H1 (cell line): ENCODE measurements around the gene SERGEF. TPM values are rescaled to one million over a fixed set of nuclear protein-coding genes. Genes with fewer than 3 reads are reported as not detected.

Source experiments
- CTCF ChIA-PET: fragments of 300-600 bp; sonication (Branson Sonifier 250); formaldehyde crosslinking; loops from one replicate; lab custom pipeline; 2021; ENCODE audit not compliant: partially characterized antibody; lab: Charles Lee
- POLR2A ChIA-PET: fragments of 300-600 bp; sonication (Branson Sonifier 250); formaldehyde crosslinking; loops from one replicate; lab custom pipeline; 2021; ENCODE audit warnings: inconsistent platforms; ENCODE audit not compliant: partially characterized antibody; lab: Charles Lee
- DNase-seq, 2 experiments: peaks; one replicate each; pipeline versions ENCODE4 v3.0.0 to v3.0.0-alpha.2; 2010 to 2022; ENCODE audit warnings: low spot score in 2 of 2, low read depth in 1 of 2, mixed read lengths in 1 of 2
- FAIRE-seq: peaks from 2 replicates; lab custom pipeline; 2011; peaks lifted over from hg19 to GRCh38; lab: Jason Lieb, UNC
- H2AFZ ChIP-seq: 2 replicates; pipeline ENCODE4 v1.8.1; 2012; ENCODE audit warnings: low read length, inconsistent platforms
- H2AK5ac ChIP-seq: 2 replicates; pipeline ENCODE4 v1.6.1; 2013; ENCODE audit warnings: low read depth, low read length
- H2BK120ac ChIP-seq: replicated peaks from 2 replicates; pipeline ENCODE3; 2013; ENCODE audit warnings: low read depth, low read length, inconsistent platforms
- H2BK12ac ChIP-seq: 2 replicates; pipeline ENCODE4 v1.6.1; 2013; ENCODE audit warnings: low read depth, low read length
- H2BK15ac ChIP-seq: 2 replicates; pipeline ENCODE4 v1.6.1; 2013; ENCODE audit warnings: low read length
- H2BK20ac ChIP-seq: 2 replicates; pipeline ENCODE4 v1.6.1; 2013; ENCODE audit warnings: low read length
- H2BK5ac ChIP-seq: 2 replicates; pipeline ENCODE4 v1.6.1; 2013; ENCODE audit warnings: low read depth, low read length
- H3K14ac ChIP-seq: 2 replicates; pipeline ENCODE4 v1.6.1; 2013; ENCODE audit warnings: inconsistent platforms; ENCODE audit not compliant: insufficient read length
- H3K18ac ChIP-seq: 2 replicates; pipeline ENCODE4 v1.6.1; 2013; ENCODE audit warnings: low read length; ENCODE audit errors: extremely low read depth
- H3K23ac ChIP-seq: 2 replicates; pipeline ENCODE4 v1.6.1; 2013; ENCODE audit warnings: inconsistent platforms; ENCODE audit not compliant: insufficient read length
- H3K23me2 ChIP-seq: 2 replicates; pipeline ENCODE4 v1.6.1; 2013; ENCODE audit warnings: low read depth, low read length
- H3K27ac ChIP-seq: 2 replicates; pipeline ENCODE4 v1.6.1; 2011; ENCODE audit warnings: low read depth, low read length, inconsistent platforms
- H3K27me3 ChIP-seq, 4 experiments: replicated peaks in 1 of 4; 1 replicate in 1 of 4; 2 replicates in 3 of 4; pipeline versions ENCODE4 v1.6.1 to v1.8.1; 2011 to 2013; ENCODE audit warnings: low read length in 3 of 4, mild to moderate bottlenecking in 3 of 4, inconsistent platforms in 2 of 4, mixed read lengths in 2 of 4, moderate library complexity in 1 of 4; ENCODE audit not compliant: control insufficient read depth in 3 of 4, insufficient read depth in 3 of 4; ENCODE audit errors: extremely low read depth in 1 of 4
- H3K36me3 ChIP-seq, 4 experiments: 2 replicates each; pipeline versions ENCODE4 v1.6.1 to v1.8.1; 2011 to 2013; ENCODE audit warnings: mild to moderate bottlenecking in 4 of 4, low read length in 3 of 4, moderate library complexity in 2 of 4, control low read depth in 1 of 4, inconsistent platforms in 1 of 4; ENCODE audit not compliant: insufficient read depth in 4 of 4, control insufficient read depth in 2 of 4
- H3K4ac ChIP-seq: replicated peaks from 2 replicates; pipeline ENCODE3; 2013; ENCODE audit warnings: low read length, low read depth, mixed read lengths, inconsistent platforms; ENCODE audit not compliant: insufficient read length
- H3K4me1 ChIP-seq, 4 experiments: replicated peaks in 1 of 4; 1 replicate in 1 of 4; 2 replicates in 3 of 4; pipeline versions ENCODE4 v1.6.1 to v1.8.1; 2011 to 2013; ENCODE audit warnings: low read length in 3 of 4, inconsistent platforms in 2 of 4, mixed read lengths in 1 of 4; ENCODE audit not compliant: insufficient read depth in 4 of 4, control insufficient read depth in 3 of 4
- H3K4me2 ChIP-seq, 2 experiments: 2 replicates each; pipeline versions ENCODE4 v1.6.1 to v1.8.1; 2011 to 2013; ENCODE audit warnings: low read depth in 2 of 2, low read length in 2 of 2, control low read depth in 1 of 2, inconsistent platforms in 1 of 2, mild to moderate bottlenecking in 1 of 2; ENCODE audit not compliant: insufficient read depth in 1 of 2
- H3K4me3 ChIP-seq, 4 experiments: fragments of 200-600, 300-600 bp in 1 of 4; sonication (generic), shearing (Covaris generic), sonication (Bioruptor Twin) in 1 of 4; 2 replicates each; pipeline versions ENCODE4 v1.5.1 to v1.8.1; 2011 to 2016; ENCODE audit warnings: low read length in 4 of 4, low read depth in 3 of 4, control low read depth in 2 of 4, inconsistent platforms in 2 of 4, mild to moderate bottlenecking in 2 of 4, mixed read lengths in 1 of 4, moderate library complexity in 1 of 4; ENCODE audit not compliant: insufficient read depth in 2 of 4; ENCODE audit errors: extremely low read depth in 1 of 4
- H3K56ac ChIP-seq: replicated peaks from 2 replicates; pipeline ENCODE3; 2013; ENCODE audit warnings: low read depth, mild to moderate bottlenecking, mixed read lengths, low read length, inconsistent platforms; ENCODE audit not compliant: insufficient read length
- H3K79me1 ChIP-seq: 2 replicates; pipeline ENCODE4 v1.6.1; 2013; ENCODE audit warnings: low read depth, low read length, control low read depth
- H3K79me2 ChIP-seq, 2 experiments: 2 replicates each; pipeline versions ENCODE4 v1.6.1 to v1.8.1; 2012 to 2013; ENCODE audit warnings: low read length in 2 of 2, mild to moderate bottlenecking in 2 of 2, inconsistent platforms in 1 of 2; ENCODE audit not compliant: insufficient read depth in 2 of 2, control insufficient read depth in 1 of 2
- H3K9ac ChIP-seq, 4 experiments: replicated peaks in 1 of 4; 1 replicate in 1 of 4; 2 replicates in 3 of 4; pipeline versions ENCODE4 v1.6.1 to v1.8.1; 2011 to 2013; ENCODE audit warnings: low read depth in 3 of 4, low read length in 3 of 4, control low read depth in 2 of 4, mild to moderate bottlenecking in 2 of 4, moderate library complexity in 2 of 4, inconsistent platforms in 1 of 4; ENCODE audit errors: extremely low read depth in 1 of 4
- H3K9me3 ChIP-seq, 2 experiments: 2 replicates each; pipeline versions ENCODE4 v1.6.1 to v1.8.1; 2012 to 2013; ENCODE audit warnings: mild to moderate bottlenecking in 2 of 2, moderate library complexity in 2 of 2, control low read depth in 1 of 2, inconsistent platforms in 1 of 2, low read depth in 1 of 2, low read length in 1 of 2, mixed read lengths in 1 of 2; ENCODE audit not compliant: insufficient read depth in 2 of 2
- H4K20me1 ChIP-seq, 2 experiments: replicated peaks in 1 of 2; 2 replicates each; pipeline versions ENCODE3 to v1.8.1; 2011 to 2013; ENCODE audit warnings: inconsistent platforms in 2 of 2, low read length in 2 of 2, mild to moderate bottlenecking in 1 of 2; ENCODE audit not compliant: insufficient read depth in 2 of 2, control insufficient read depth in 1 of 2
- H4K5ac ChIP-seq: 2 replicates; pipeline ENCODE4 v1.6.1; 2013; ENCODE audit warnings: low read length, low read depth, mixed read lengths, inconsistent platforms; ENCODE audit not compliant: insufficient read length
- H4K8ac ChIP-seq: 2 replicates; pipeline ENCODE4 v1.8.0; 2013; ENCODE audit warnings: mild to moderate bottlenecking, moderate library complexity, low read length, inconsistent platforms; ENCODE audit not compliant: insufficient read depth; ENCODE audit errors: extremely low read depth
- H4K91ac ChIP-seq: replicated peaks from 2 replicates; pipeline ENCODE3; 2013; ENCODE audit warnings: low read length, mixed read lengths, inconsistent platforms; ENCODE audit not compliant: insufficient read length
- NRF1 ChIP-seq: IDR thresholded peaks from 2 replicates; pipeline ENCODE4 v1.6.1; 2011; ENCODE audit warnings: mild to moderate bottlenecking, low read depth, low read length, improper control_type of control experiment
- RAD21 ChIP-seq, 2 experiments: IDR thresholded peaks in 1 of 2; conservative IDR thresholded peaks in 1 of 2; 2 replicates each; pipeline ENCODE4 v1.6.1; 2011; ENCODE audit warnings: low read depth in 2 of 2, low read length in 2 of 2, improper control_type of control experiment in 1 of 2, inconsistent platforms in 1 of 2, mild to moderate bottlenecking in 1 of 2, moderate library complexity in 1 of 2
- WGBS, 2 experiments: shearing (Covaris generic) in 1 of 2; methylation state at CpG; one replicate each; pipeline versions ENCODE4 v1.1.6 to v1.1.7; 2013 to 2015; ENCODE audit warnings: low lambda C conversion rate in 2 of 2, mixed read lengths in 2 of 2, inconsistent platforms in 1 of 2, low coverage in 1 of 2, missing lambda C conversion rate in 1 of 2; ENCODE audit not compliant: insufficient replicate concordance in 2 of 2, insufficient coverage in 1 of 2, insufficient read length in 1 of 2; ENCODE audit errors: extremely low coverage in 1 of 2, missing lambda C conversion rate in 1 of 2; 5-methylcytosine and 5-hydroxymethylcytosine counted together
- polyA plus RNA-seq, 7 experiments: library from polyadenylated mRNA; depleted of rRNA in 3 of 7; stranded (reverse) in 5 of 7; unstranded in 2 of 7; fragments of >200 nt in 5 of 7; fragments of 200-250 nt in 2 of 7; gene quantifications; 1 replicate in 5 of 7; 2 replicates in 1 of 7; 4 replicates in 1 of 7; pipeline versions ENCODE4 v1.2.1 to v1.2.3, GENCODE V29; 2011 to 2013; ENCODE audit warnings: missing spikeins in 2 of 7, mixed read lengths in 2 of 7
- total RNA-seq: library from RNA; stranded (reverse); fragmentation: NEBNext Ultra II Directional; extraction: Animal tissue kit (Norgen Biotek cat#: 25700); gene quantifications from 2 replicates; pipeline ENCODE4 v1.2.1, GENCODE V29; 2021
- TF ChIP-seq, protein P1 (sequence below), 3 experiments: IDR thresholded peaks; 1 replicate in 2 of 3; 2 replicates in 1 of 3; pipeline versions ENCODE4 v1.5.1 to v1.6.1; 2011; ENCODE audit warnings: low read length in 3 of 3, mild to moderate bottlenecking in 3 of 3, inconsistent platforms in 2 of 3, low read depth in 1 of 3, moderate library complexity in 1 of 3; ENCODE audit not compliant: insufficient read depth in 1 of 3; ENCODE audit errors: control extremely low read depth in 1 of 3

The SERGEF gene
- total and polyA plus RNA-seq, 2 of the 8 experiments (the other 6 are each of a cell fraction or from before 2014, with no cell fraction given) = 16.6 to 28.8 TPM

DNA sequence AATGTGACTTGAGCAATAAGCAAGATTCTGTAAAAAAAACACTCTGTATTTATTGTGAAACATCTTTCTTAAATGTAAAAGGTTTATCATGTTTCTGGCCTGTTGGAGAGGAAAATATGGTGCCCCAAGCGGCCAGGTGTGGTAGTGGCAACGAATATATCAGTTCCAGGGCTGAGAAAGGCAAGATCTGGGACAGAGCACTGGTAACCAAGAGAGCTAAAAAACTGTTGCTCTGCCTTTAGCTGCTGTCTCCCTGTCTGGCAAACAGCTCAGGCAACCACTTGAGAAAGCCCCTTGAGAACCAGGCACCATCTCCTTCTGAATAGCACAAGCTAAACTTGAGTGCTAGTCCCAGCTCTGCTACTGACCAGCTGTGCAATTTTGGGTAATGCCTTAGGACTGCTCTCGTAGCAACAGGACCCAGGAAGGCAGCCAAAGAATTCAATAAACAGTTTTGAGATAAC, 148.3 kb downstream of the SERGEF start:
- H3K27ac ChIP-seq = no peak overlapping the region
- no peak overlapping the region for H4K5ac ChIP-seq
- TF ChIP-seq RAD21 (IDR thresholded peaks at IDR 0.05 in 1 of 2, conservative IDR thresholded peaks at IDR 0.05 in 1 of 2; ENCODE audit: low read depth in 2 of 2, low read length in 2 of 2) (peak; percentile 19 to 37; a peak in 3 of 4 replicates), NRF1 (no peak)
- TF ChIP-seq, protein P1, sequence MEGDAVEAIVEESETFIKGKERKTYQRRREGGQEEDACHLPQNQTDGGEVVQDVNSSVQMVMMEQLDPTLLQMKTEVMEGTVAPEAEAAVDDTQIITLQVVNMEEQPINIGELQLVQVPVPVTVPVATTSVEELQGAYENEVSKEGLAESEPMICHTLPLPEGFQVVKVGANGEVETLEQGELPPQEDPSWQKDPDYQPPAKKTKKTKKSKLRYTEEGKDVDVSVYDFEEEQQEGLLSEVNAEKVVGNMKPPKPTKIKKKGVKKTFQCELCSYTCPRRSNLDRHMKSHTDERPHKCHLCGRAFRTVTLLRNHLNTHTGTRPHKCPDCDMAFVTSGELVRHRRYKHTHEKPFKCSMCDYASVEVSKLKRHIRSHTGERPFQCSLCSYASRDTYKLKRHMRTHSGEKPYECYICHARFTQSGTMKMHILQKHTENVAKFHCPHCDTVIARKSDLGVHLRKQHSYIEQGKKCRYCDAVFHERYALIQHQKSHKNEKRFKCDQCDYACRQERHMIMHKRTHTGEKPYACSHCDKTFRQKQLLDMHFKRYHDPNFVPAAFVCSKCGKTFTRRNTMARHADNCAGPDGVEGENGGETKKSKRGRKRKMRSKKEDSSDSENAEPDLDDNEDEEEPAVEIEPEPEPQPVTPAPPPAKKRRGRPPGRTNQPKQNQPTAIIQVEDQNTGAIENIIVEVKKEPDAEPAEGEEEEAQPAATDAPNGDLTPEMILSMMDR (IDR thresholded peaks at IDR 0.05; ENCODE audit: control extremely low read depth in 1 of 3, insufficient read depth in 1 of 3, low read depth in 1 of 3, low read length in 3 of 3) = peak; percentile 53 to 70 (median 60)
- no peak overlapping the region for H4K8ac ChIP-seq
- no peak overlapping the region for H2BK120ac ChIP-seq
- H3K4me1 ChIP-seq = peaks cover 2 to 8% (median 5%) of the 10 kb centered on the region in 4 experiments; a peak in 5 of 7 replicates
- POLR2A ChIA-PET = no interaction called here
- H2AFZ ChIP-seq = no peak overlapping the region
- 31% methylated on average over 3 of the region's 3 CpGs; no CpG with 5 or more reads in 1 of the 2 experiments for WGBS, 2 experiments
- no peak overlapping the region for H2BK20ac ChIP-seq
- CTCF ChIA-PET = interaction anchor here (0.6 to 8.1 kb wide), 47 partner anchors 8 to 446 kb away, joined by 3 to 184 read pairs (median 6); no protein-coding TSS in a partner anchor
- no peaks in the 10 kb centered on the region for H3K27me3 ChIP-seq
- no peak overlapping the region for H3K4me3 ChIP-seq
- H2BK5ac ChIP-seq = no peak overlapping the region
- no peaks in the 10 kb centered on the region for H3K79me1 ChIP-seq
- no peaks in the 10 kb centered on the region for H3K36me3 ChIP-seq
- no peak overlapping the region for H3K23ac ChIP-seq
- no peaks in the 10 kb centered on the region for H3K79me2 ChIP-seq
- no peak overlapping the region for H3K4me2 ChIP-seq
- no peak overlapping the region for H3K18ac ChIP-seq
- no peak overlapping the region for H2BK15ac ChIP-seq
- no peak overlapping the region for H3K4ac ChIP-seq
- no peak overlapping the region for H3K9ac ChIP-seq
- H2BK12ac ChIP-seq = no peak overlapping the region
- peak in 1 of 2 experiments; percentile 69 for DNase-seq
- peaks cover 8 to 9% of the 10 kb centered on the region in 2 experiments; a peak in 2 of 4 replicates for H3K9me3 ChIP-seq
- H4K20me1 ChIP-seq = no peaks in the 10 kb centered on the region
- H4K91ac ChIP-seq = no peak overlapping the region
- FAIRE-seq = peak; percentile 93
- H2AK5ac ChIP-seq = no peak overlapping the region
- no peaks in the 10 kb centered on the region for H3K23me2 ChIP-seq
- H3K14ac ChIP-seq = no peak overlapping the region
- H3K56ac ChIP-seq = no peak overlapping the region
